ENCODE data around the gene SHQ1.

The SHQ1 gene

DNA sequence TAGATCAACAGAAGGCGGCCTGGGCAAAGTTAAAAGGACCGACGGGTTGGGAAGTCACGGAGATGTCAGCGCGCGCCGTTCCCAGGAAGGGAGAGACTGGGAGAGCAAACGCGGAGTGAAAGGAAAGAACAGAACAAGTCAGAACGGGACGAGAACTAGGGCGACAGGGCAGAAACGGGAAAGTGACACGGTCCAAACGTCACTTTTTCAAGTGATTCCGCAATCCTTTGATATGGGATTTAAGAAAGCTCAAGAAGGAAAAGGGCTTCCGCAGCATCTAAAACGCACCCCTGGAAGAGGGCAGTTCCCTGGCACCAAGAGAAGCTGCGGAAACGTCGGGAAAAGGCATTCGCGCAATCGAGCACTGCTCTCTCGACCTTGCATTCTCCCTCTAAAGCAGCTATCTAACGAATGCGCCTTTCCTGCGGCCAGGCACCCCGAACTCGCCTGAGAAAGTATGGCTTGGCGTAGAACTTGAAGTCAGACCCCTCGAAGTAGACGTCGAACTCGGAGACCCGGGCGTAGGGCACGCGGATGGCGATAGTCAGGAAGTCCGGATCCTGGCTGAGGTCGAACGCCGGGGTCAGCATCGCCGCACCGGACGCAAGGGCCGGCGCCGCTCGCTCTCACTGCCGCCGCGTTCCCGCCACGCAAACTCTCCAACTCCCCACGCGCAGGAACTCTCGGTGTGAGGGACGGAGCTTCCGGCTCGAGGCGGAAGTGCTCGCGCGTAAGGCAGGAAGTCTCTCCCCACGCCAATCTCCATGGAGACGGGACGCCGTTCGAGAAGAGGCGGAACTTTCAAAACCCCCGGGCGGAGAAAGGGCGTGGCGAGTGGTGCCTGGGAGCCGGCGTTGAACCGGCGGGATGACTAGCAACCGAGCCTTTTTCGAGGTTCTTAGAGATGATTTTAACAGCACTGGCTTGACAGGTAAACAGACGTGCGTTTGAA is at the start of gene SHQ1:
Gene SHQ1, minus strand, starts transcription at position 695 of the 952 bp plus-strand sequence. Its CDS starts 105 bp downstream, at position 590.
- DNase-seq = peak; percentile 95

DNA sequence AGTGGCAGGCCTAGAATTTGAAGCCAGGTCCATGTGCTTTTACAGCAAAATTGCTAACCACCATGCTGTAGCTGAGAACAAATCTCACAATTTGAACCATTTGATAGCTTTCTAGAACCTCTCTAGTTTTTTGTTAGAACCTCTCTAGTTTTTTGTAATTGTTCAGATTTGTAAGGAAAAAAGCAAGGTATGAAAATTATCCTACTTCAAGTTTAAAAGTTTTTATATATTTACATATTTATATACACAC is 49.4 kb upstream of the SHQ1 start:
- DNase-seq = no peak

GRCh38 chr3:72896996-72897757 is 48.9 kb upstream of the SHQ1 start:
- no peak for DNase-seq

GRCh38 chr3:72894976-72895552 is 46.8 kb upstream of the SHQ1 start:
- peak; percentile 85 for DNase-seq

DNA sequence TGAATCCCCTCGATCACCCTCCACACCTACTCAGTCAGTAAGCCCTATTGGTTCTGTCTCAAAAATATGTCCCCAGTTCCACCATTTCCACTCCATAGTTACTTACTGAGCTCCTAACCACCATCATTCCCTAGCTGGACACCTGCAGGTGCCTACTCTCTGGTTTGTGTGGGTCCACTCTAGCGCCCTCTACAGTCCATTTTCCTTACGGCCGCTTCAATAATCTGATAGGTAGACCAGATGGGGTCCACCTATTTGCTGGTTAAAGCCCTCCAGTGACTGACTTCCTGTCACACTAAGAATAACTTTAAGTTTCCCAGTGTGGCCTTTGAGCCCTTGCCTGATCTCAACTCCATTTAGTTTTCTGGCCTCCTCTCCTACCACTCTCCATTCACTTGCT is 44.6 kb upstream of the SHQ1 start:
- no peak for DNase-seq

DNA sequence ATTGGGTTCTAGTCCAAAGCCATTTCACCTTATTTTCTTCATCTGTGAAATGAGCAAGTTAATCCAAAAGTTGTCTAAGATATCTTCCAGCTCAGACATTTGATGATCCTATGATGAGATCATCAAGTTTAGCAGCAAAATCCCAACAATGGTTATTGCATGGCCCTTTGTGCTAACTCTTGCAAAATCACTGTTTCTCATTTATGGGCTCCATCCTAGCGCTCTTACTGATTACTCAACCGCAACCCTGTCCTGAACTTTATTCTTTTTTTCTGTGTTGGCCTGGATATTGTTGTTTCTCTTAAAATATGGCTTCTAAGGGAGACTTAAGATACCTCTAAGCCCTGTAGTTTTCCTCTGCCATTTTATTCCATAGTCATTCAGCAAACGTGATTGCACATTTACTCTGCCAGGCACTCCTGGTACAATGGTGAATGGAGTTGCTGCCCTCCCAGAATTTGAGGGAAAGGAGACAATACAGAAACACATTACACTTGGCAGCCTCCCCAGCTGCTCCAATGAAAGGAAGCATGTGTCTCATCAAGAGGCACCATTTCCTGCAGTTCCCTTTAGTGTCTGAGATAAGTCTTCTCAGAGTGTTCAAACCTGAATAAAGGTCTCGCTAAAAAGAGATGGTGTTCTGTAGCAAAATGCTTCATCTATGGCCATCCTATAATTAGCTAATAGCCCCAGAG is 44.0 kb upstream of the SHQ1 start:
- no peak for DNase-seq

- DNase-seq = no peak
Observed at GRCh38 chr3:72891053-72891855, 43.0 kb upstream of the SHQ1 start.

DNA sequence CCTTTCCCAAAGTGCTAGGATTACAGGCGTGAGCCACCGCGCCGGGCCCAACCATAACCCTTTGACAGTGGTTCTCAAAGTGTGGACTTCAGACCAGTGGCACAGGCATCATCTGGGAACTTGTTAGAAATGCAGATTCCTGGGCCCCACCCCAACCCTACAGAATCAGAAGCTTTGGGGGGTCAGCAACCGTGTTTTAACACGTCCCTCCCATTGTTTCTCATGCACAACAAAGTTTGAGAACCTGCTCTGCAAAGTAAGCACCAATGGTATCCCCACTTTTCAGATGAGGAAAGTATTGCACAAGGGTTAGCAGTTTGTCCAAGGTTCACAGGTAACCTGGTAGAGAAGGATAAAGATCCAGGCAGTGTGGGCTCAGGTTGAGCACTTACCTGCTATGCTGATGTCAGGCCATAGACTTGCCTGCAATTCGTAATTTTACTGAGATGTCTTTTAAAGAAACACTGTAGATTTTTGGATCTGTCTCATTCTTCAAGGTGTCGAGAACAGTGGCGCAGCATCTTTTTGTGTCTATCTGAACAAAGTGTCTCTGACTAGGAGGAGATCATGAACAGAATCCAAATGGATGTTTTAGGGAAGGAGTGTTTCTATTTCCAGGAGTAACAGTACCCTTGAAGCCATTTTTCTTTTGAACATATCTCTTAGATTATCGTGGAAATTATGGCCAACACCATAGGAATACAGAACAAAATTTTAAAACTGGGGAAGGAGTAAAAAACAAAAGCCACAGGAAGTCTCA is 42.1 kb upstream of the SHQ1 start:
- no peak for DNase-seq

GRCh38 chr3:72889310-72890165 is 41.3 kb upstream of the SHQ1 start:
- DNase-seq = no peak

- no peak for DNase-seq
Observed at GRCh38 chr3:72888546-72889309, 40.5 kb upstream of the SHQ1 start.

GRCh38 chr3:72887705-72888545 is 39.7 kb upstream of the SHQ1 start, which contains the start of gene GXYLT2:
GXYLT2 (plus strand) TSS chr3:72888046; CDS start chr3:72888234, 188 bp downstream.
- peak; percentile 33 for DNase-seq

DNA sequence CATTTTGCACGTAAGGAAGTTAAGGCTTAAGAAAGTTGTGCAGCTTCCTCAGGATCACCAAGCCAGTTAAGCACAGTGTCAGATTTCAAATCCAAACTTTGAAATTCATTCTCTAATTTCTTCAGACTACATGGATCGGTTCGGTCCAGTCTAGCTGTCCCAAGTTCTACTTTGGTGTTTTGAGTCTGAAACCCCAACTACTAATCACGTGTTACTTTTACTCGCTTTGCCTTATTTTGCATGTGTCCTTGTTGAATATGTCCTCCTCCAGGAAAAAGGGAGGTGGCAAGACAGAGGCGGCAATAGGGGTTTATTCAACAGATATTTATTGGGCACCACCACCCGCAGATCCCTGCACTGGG is 39.1 kb upstream of the SHQ1 start:
- no peak for DNase-seq

DNA sequence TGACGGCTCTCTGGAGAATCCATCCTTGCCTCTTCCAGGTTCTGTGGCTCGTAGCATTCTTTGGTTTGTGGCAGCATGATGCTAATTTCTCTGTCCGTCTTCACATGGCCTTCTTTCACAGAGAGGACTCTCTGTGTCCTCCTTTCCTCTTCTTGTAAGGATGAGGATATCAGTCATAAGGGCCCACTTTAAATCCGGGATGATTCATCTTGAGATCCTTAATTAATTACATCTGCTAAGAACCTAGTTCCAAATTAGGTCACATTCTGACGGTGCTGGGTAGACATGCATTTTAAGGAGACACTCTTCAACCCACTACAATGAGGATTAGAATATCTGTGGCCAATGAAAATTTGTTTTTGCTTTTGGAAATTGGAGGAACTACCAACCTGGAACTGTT is 23.9 kb upstream of the SHQ1 start:
- DNase-seq = no peak

GRCh38 chr3:72862314-72863090 is 14.3 kb upstream of the SHQ1 start:
- DNase-seq = no peak

GRCh38 chr3:72860846-72861245 is 12.6 kb upstream of the SHQ1 start:
- no peak for DNase-seq

DNA sequence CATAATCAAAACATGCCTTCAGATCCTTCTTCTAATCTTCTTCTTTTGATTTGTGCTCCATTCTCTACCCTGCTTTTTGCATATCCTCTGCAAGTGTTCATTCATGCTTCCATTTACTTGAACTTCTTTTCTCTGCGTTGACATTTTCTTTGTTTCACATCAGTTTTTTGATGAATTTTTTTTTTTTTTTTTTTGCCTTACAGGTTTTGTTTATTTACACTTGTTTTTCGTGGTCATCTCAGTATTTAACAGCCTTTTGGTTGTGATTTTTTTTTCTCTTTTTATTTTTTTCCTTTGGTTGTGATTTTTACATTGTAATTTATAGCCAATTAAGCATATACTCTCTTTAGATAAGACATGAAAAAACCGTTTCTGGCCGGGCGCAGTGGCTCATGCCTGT is 11.8 kb upstream of the SHQ1 start:
- DNase-seq = no peak

GRCh38 chr3:72855001-72855400 is 6.8 kb upstream of the SHQ1 start:
- no peak for DNase-seq

DNA sequence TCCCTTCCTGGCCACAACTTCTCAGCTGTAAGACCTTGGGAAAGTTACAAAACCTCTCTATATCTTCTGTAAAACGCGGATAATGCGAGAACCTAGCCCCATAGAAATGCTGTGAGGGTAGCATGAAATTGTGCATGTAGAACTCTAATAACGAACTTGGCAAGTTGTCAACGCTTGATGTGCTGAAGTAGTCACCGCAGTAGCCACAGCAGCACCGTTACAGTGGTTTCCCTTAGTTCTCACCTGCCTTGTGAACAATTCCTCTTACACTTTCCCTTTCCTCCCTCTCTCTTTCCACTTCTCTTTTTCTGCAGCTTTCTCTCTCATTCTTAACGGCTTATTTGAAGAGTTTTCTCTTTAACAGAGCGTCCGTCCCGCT is 447 bp upstream of the SHQ1 start:
- DNase-seq = peak; percentile 82
